Measurements from ENCODE around the gene PARD3. TPM values are rescaled to one million over a fixed set of nuclear protein-coding genes. Genes with fewer than 3 reads are reported as not detected.

PARD3 gene
- total RNA-seq, 1 donor from 2014 or later, result 58.7 TPM

- Histone ChIP-seq H3K4me3 (no peak overlapping the region), H3K4me2 (no peak overlapping the region), H3K79me2 (ENCODE audit: low read depth) (no peaks in the 10 kb centered on the region), H3K9me3 (ENCODE audit: low read depth) (no peaks in the 10 kb centered on the region), H3K4me1 (peaks cover 5% of the 10 kb centered on the region), H3K36me3 (no peaks in the 10 kb centered on the region), H4K20me1 (ENCODE audit: low read depth) (no peaks in the 10 kb centered on the region), H2AFZ (replicated peaks) (peak overlapping the region; percentile 63), H3F3A (ENCODE audit: low read depth) (no peaks in the 10 kb centered on the region), H3K27me3 (no peaks in the 10 kb centered on the region), H3K9ac (no peak overlapping the region), H3K27ac (no peak overlapping the region)
- no peaks in the 10 kb centered on the region for H3K9me3 Mint-ChIP-seq
- peak; percentile 39 for DNase-seq (ENCODE audit: low spot score)
- peaks cover 6% of the 10 kb centered on the region for H3K27me3 Mint-ChIP-seq (ENCODE audit: insufficient read depth, low read depth)
- H3K4me1 Mint-ChIP-seq, result peaks cover 12% of the 10 kb centered on the region
- H3K27ac Mint-ChIP-seq, result no peak overlapping the region
- no peaks in the 10 kb centered on the region for H3K36me3 Mint-ChIP-seq
- TF ChIP-seq CTCF (IDR thresholded peaks at IDR 0.05), result peak; percentile 25
- TF ChIP-seq EZH2phosphoT487 (IDR thresholded peaks at IDR 0.05), result no peak
- no peak overlapping the region for H3K4me3 Mint-ChIP-seq
Observed at GRCh38 chr10:34824870-34825269, 9.8 kb upstream of the PARD3 start.

GRCh38 chr10:34821587-34822585 is 6.8 kb upstream of the PARD3 start:
- no peak for TF ChIP-seq EZH2 (IDR thresholded peaks at IDR 0.05)
- TF ChIP-seq EZH2phosphoT487 (IDR thresholded peaks at IDR 0.05), result no peak
- no peak for TF ChIP-seq CTCF (IDR thresholded peaks at IDR 0.05)
- Histone ChIP-seq H2AFZ (replicated peaks) (no peak overlapping the region), H3K4me3 (no peak overlapping the region), H3K9ac (no peak overlapping the region), H4K20me1 (ENCODE audit: low read depth) (no peaks in the 10 kb centered on the region), H3K79me2 (ENCODE audit: low read depth) (no peaks in the 10 kb centered on the region), H3K9me3 (ENCODE audit: low read depth) (no peaks in the 10 kb centered on the region), H3K4me1 (peaks cover 5% of the 10 kb centered on the region), H3K27me3 (peaks cover 10% of the 10 kb centered on the region), H3F3A (ENCODE audit: low read depth) (no peaks in the 10 kb centered on the region), H3K27ac (no peak overlapping the region), H3K36me3 (no peaks in the 10 kb centered on the region), H3K4me2 (no peak overlapping the region)
- H3K4me3 Mint-ChIP-seq, result no peak overlapping the region
- H3K27me3 Mint-ChIP-seq (ENCODE audit: insufficient read depth, low read depth), result peaks cover 6% of the 10 kb centered on the region
- no peaks in the 10 kb centered on the region for H3K36me3 Mint-ChIP-seq
- H3K27ac Mint-ChIP-seq, result no peak overlapping the region
- H3K9me3 Mint-ChIP-seq, result no peaks in the 10 kb centered on the region
- DNase-seq (ENCODE audit: low spot score), result no peak
- H3K4me1 Mint-ChIP-seq, result peaks cover 12% of the 10 kb centered on the region

GRCh38 chr10:34817586-34817985 is 2.5 kb upstream of the PARD3 start:
- H3K79me2 ChIP-seq (ENCODE audit: low read depth), result peaks cover 19% of the 10 kb centered on the region
- no peaks in the 10 kb centered on the region for H3K9me3 ChIP-seq (ENCODE audit: low read depth)
- H3K4me2 ChIP-seq, result no peak overlapping the region
- no peak overlapping the region for H3K9ac ChIP-seq
- TF ChIP-seq EZH2 (IDR thresholded peaks at IDR 0.05), result no peak
- TF ChIP-seq EZH2phosphoT487 (IDR thresholded peaks at IDR 0.05), result no peak
- TF ChIP-seq CTCF (IDR thresholded peaks at IDR 0.05), result no peak
- H3K4me3 Mint-ChIP-seq, result peak overlapping the region; percentile 25
- H3K27ac Mint-ChIP-seq, result no peak overlapping the region
- H3K27ac ChIP-seq, result no peak overlapping the region
- H3K36me3 ChIP-seq, result no peaks in the 10 kb centered on the region
- H3K27me3 ChIP-seq, result peaks cover 26% of the 10 kb centered on the region
- H3K9me3 Mint-ChIP-seq, result no peaks in the 10 kb centered on the region
- H3K4me3 ChIP-seq, result no peak overlapping the region
- peaks cover 11% of the 10 kb centered on the region for H3K4me1 ChIP-seq
- no peaks in the 10 kb centered on the region for H3K36me3 Mint-ChIP-seq
- DNase-seq (ENCODE audit: low spot score), result no peak
- peaks cover 9% of the 10 kb centered on the region for H3F3A ChIP-seq (ENCODE audit: low read depth)
- H3K4me1 Mint-ChIP-seq, result peaks cover 26% of the 10 kb centered on the region
- H3K27me3 Mint-ChIP-seq (ENCODE audit: insufficient read depth, low read depth), result peaks cover 7% of the 10 kb centered on the region
- no peak overlapping the region for H2AFZ ChIP-seq (replicated peaks)
- H4K20me1 ChIP-seq (ENCODE audit: low read depth), result peaks cover 21% of the 10 kb centered on the region

Data from neural progenitor cell (in vitro differentiated cells).